GDM1 (cell line): ENCODE data around the gene LZTR1.
"Not testable (repeated sequence)": the region's sequence is repeated elsewhere in the genome, so short reads cannot be mapped to it uniquely, and the experiment has no call there.

Experiments
- DNase-seq: peaks from one replicate; lab custom pipeline; 2025; lab: John Stamatoyannopoulos, UW

LZTR1 gene

DNA sequence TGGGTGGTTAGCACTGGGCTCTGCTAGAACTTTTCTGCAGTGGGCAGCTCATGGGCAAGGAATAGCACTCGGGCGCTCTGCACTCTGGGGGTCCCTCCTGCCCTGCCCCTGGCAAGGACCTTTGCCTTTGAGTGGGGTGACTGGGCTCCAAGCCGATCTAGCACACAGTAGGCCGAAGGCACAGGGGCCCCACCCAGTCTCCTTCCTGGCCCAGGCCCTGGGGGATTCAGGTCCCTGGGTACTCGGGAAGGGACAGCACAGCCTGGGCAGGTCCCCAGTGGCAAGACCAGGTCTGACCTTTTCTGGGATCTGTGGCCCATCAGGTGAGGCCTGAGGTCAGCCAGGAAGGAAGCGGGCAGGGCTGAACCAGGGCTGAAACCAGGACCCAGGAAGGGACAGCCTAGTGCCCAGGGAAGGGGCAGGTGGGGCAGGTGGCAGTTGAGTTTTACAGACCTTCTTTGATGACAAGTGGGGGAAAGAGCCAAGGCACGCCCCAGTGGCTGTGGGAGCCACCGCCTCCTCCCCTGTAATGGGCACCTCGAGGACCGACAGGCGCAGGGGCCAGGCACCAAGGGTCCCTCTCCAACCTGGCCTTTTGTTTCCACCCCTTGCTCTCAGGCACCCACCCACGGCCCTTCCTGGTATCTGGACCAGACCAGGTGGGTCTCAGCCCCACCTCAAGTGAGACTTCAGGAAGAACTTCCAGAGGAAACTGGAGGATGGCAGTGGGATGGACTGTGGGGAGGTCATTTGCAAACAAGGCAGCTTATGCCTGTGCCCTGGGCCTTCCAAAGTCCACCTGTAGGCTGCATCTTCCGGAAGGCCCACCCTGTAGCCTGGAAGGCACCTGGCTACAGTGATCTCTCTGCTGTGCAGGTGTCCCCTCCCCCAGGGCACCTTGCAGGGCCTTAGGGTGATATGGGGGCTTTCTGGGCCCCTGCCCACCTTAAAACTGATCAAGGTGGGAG, 15.9 kb upstream of the LZTR1 start:
- no peak for DNase-seq

GRCh38 chr22:20966883-20967696, 15.0 kb upstream of the LZTR1 start, which contains the start of gene AIFM3:
TSS of gene AIFM3 (plus strand) at chr22:20967255. CDS start at chr22:20967945, 690 bp downstream.
- DNase-seq: no peak

DNA sequence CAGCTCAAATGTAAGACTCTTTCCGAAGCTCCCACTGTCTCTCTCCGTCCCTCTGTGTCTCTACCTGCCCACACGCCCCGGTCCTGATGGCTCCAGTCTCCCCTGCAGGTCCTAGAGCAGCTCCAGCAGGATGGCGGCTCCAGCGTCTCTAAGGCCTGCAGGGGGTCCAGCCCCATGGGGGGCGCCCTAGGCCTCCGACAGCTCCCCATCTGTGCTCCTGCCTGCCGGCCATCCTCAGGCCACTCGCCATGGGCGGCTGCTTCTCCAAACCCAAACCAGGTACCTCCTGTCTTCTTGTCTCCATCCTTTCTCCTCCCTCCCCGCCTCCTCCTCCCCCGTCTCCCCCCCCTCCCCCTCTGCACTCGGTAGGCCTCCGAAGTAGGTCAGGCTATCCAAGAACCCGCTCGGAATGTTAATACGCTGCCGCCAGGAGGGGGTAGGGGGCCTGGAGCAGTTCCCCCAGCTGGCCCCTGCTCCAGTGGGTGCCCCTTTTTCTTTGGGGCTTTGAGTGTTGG, 14.3 kb upstream of the LZTR1 start:
- no peak for DNase-seq

- peak; percentile 10 for DNase-seq
These were observed 13.7 kb upstream of the LZTR1 start for GRCh38 chr22:20968281-20968977.

DNA sequence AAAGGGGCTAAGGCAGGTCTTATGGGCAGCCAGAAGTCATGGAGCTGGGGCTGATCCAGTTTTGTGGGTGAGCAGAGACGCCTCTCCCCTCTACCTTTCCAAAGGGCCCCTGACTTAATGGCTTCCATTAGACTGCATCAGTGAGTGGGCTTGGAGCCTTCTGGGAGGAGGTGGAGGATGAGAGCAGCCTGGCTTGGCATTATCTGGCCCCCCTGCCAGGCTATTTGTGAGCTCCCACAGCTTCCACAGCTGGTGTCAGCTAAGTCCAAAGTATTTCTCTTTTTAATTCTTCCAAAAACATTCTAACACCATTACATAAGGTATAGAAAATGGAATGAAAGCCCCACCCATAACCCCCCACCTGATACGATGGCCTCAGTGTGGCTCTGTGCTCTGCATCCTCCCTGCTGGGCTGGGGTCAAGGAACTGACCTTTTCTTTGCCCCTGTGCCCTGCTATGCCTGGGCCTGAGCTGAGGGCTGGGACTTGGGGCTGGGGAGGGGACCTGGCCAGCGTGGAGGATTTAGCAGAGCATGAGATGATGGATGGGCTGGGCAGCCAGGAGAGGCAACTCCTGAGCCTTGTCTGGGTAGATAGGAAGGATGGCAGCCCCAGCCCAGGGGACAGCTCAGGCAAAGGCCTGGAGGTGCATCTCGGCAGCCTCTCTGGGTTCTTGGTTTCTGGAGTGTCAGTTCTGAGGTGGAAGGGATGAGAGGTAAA, 11.0 kb upstream of the LZTR1 start:
- DNase-seq: no peak

- not testable (repeated sequence) for DNase-seq
These were observed 9.9 kb upstream of the LZTR1 start for GRCh38 chr22:20972014-20972694.

GRCh38 chr22:20972933-20973577, 9.0 kb upstream of the LZTR1 start:
- DNase-seq: no peak

- no peak for DNase-seq
These were observed 8.3 kb upstream of the LZTR1 start for GRCh38 chr22:20973634-20974286.

- DNase-seq: no peak
These were observed 7.7 kb upstream of the LZTR1 start for GRCh38 chr22:20974336-20974955.

- no peak for DNase-seq
These were observed 6.4 kb upstream of the LZTR1 start for GRCh38 chr22:20975541-20976290.

GRCh38 chr22:20976291-20976877, 5.7 kb upstream of the LZTR1 start:
- no peak for DNase-seq

DNA sequence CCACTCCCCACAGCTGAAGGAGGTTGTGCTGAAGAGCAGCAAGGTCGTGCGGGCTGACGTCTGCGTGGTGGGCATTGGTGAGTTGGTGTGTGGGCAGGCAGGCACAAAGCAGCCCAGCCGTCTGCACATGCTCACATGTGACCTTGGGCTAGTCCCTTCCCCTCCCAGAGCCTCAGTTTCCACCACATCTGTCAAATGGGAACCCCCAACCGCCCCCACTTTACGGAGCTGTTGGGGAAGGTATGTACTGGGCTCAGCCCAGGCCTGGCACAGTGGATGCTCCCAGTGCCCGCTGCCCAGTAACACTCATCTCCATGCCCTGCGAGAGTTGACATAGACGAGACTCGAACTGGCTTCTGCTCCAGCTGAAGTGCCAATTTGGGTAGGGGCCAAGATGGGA, 5.1 kb upstream of the LZTR1 start:
- DNase-seq: no peak

GRCh38 chr22:20977516-20978170, 4.5 kb upstream of the LZTR1 start:
- no peak for DNase-seq

- no peak for DNase-seq
These were observed 3.7 kb upstream of the LZTR1 start for GRCh38 chr22:20978419-20978818.

- no peak for DNase-seq
These were observed 2.8 kb upstream of the LZTR1 start for GRCh38 chr22:20979243-20979809.

- no peak for DNase-seq
These were observed 2.1 kb upstream of the LZTR1 start for GRCh38 chr22:20979940-20980453.

GRCh38 chr22:20980523-20980922, 1.6 kb upstream of the LZTR1 start:
- no peak for DNase-seq
